ENCODE measurements around the gene IL12RB2. TPM values are rescaled to one million over a fixed set of nuclear protein-coding genes. Genes with fewer than 3 reads are reported as not detected.

IL12RB2 gene
- total and polyA plus RNA-seq, 10 of the 15 experiments (the other 5 are each of a cell fraction or from before 2014, with no cell fraction given): 0.15 to 1.1 (median 0.54) TPM; not detected in 1

- ChIA-PET SMC1A (ENCODE audit: uncharacterized antibody, unreplicated experiment) (no interaction called here), RAD21 (ENCODE audit: unreplicated experiment) (interaction anchor here (0.8 kb wide), 1 partner anchor 160 kb away, joined by 4 read pairs; no protein-coding TSS in a partner anchor), CTCF (no interaction called here), POLR2A (no interaction called here)
- in situ Hi-C loops (cut with MboI) (no loop called here), intact Hi-C loops (cut with micrococcal nuclease; ENCODE audit: unreplicated experiment) (no loop called here)
- no peaks in the 10 kb centered on the region; a peak in 1 of 4 replicates for H3K36me3 ChIP-seq (ENCODE audit: control insufficient read depth in 2 of 2, insufficient read depth in 2 of 2, low read length in 1 of 2)
- ATAC-seq (no peak), DNase-seq (ENCODE audit: low read depth, low spot score) (no peak), FAIRE-seq (no peak)
- no peak overlapping the region for H3K4me2 ChIP-seq (ENCODE audit: control insufficient read depth, insufficient read depth)
- no peak overlapping the region for H3K9ac ChIP-seq (ENCODE audit: control insufficient read depth, insufficient read depth, low read length)
- no peaks in the 10 kb centered on the region for H3K4me1 ChIP-seq (ENCODE audit: control insufficient read depth, insufficient read depth, low read length)
- no peak overlapping the region for H3K27ac ChIP-seq (ENCODE audit: control insufficient read depth, insufficient read depth)
- no peak overlapping the region for H3K4me3 ChIP-seq
- BruUV-seq (replicated peaks): no TSS peak
- no peaks in the 10 kb centered on the region for H4K20me1 ChIP-seq (ENCODE audit: control insufficient read depth, insufficient read depth)
- TF ChIP-seq BCL11A (IDR thresholded peaks at IDR 0.05; ENCODE audit: low read depth, low read length): no peak
- no peak for TF ChIP-seq NBN (IDR thresholded peaks at IDR 0.05)
- no peaks in the 10 kb centered on the region for H3K27me3 ChIP-seq (replicated peaks in 1 of 2; ENCODE audit: control insufficient read depth in 2 of 2, insufficient read depth in 2 of 2, low read length in 1 of 2)
- H3K9me3 ChIP-seq (replicated peaks; ENCODE audit: control insufficient read depth, insufficient read depth, low read length): no peaks in the 10 kb centered on the region
- no peaks in the 10 kb centered on the region for H3K79me2 ChIP-seq (ENCODE audit: control insufficient read depth, insufficient read depth, low read length)
- no peak overlapping the region for H2AFZ ChIP-seq (ENCODE audit: control insufficient read depth, low read depth, low read length)
- 95% methylated on average over 12 of the region's 12 CpGs for WGBS (ENCODE audit: insufficient coverage, insufficient replicate concordance, low lambda C conversion rate, missing lambda C conversion rate)
Observed at GRCh38 chr1:67393240-67393639, 85.6 kb downstream of the IL12RB2 start.

DNA sequence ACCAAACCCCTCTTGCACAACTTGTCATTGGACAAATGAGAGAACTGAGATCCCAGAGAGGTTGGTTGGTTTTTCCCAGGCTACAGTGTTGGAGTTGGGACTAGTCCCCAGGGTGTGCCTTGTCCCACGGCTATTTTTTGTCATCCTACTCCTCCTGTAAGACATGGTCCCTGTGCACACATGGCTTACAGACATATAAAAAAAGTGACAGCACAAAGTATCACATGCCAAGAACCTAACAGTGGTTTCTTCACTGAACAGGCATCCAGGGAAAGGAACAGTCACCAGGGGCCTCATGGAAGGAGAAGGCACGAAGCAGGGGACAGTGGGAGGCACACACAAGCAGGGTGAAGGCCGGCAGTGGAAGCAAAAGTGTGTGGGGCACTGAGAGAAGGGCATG, 86.1 kb downstream of the IL12RB2 start:
- in situ Hi-C loops (cut with MboI): no loop called here
- FAIRE-seq: no peak
- ChIA-PET POLR2A (interaction anchor here (0.6 kb wide), 1 partner anchor 962 kb away, joined by 4 read pairs; no protein-coding TSS in a partner anchor), RAD21 (ENCODE audit: unreplicated experiment) (interaction anchor here (0.8 kb wide), 1 partner anchor 161 kb away, joined by 4 read pairs; no protein-coding TSS in a partner anchor), SMC1A (ENCODE audit: uncharacterized antibody, unreplicated experiment) (no interaction called here), CTCF (interaction anchor here (1.3 kb wide), 1 partner anchor 107 kb away, joined by 6 read pairs; no protein-coding TSS in a partner anchor)
- intact Hi-C loops (cut with micrococcal nuclease; ENCODE audit: unreplicated experiment): no loop called here
- Histone ChIP-seq H3K9ac (ENCODE audit: control insufficient read depth, insufficient read depth, low read length) (no peak overlapping the region), H3K27ac (ENCODE audit: control insufficient read depth, insufficient read depth) (no peak overlapping the region), H4K20me1 (ENCODE audit: control insufficient read depth, insufficient read depth) (no peaks in the 10 kb centered on the region), H3K4me1 (ENCODE audit: control insufficient read depth, insufficient read depth, low read length) (no peaks in the 10 kb centered on the region), H3K4me3 (no peak overlapping the region), H3K4me2 (ENCODE audit: control insufficient read depth, insufficient read depth) (no peak overlapping the region), H3K9me3 (replicated peaks; ENCODE audit: control insufficient read depth, insufficient read depth, low read length) (no peaks in the 10 kb centered on the region), H2AFZ (ENCODE audit: control insufficient read depth, low read depth, low read length) (no peak overlapping the region), H3K27me3 (replicated peaks in 1 of 2; ENCODE audit: control insufficient read depth in 2 of 2, insufficient read depth in 2 of 2, low read length in 1 of 2) (no peaks in the 10 kb centered on the region), H3K79me2 (ENCODE audit: control insufficient read depth, insufficient read depth, low read length) (no peaks in the 10 kb centered on the region), H3K36me3 (ENCODE audit: control insufficient read depth in 2 of 2, insufficient read depth in 2 of 2, low read length in 1 of 2) (no peaks in the 10 kb centered on the region; a peak in 1 of 4 replicates)
- TF ChIP-seq GABPA (IDR thresholded peaks at IDR 0.05; ENCODE audit: low read depth) (no peak), ZNF384 (IDR thresholded peaks at IDR 0.05; ENCODE audit: borderline replicate concordance, low read depth, low read length) (no peak), ZSCAN29 (IDR thresholded peaks at IDR 0.05) (no peak), RUNX3 (IDR thresholded peaks at IDR 0.05; ENCODE audit: low read length) (no peak), ZBED1 (IDR thresholded peaks at IDR 0.05; ENCODE audit: borderline replicate concordance) (no peak), NFYA (IDR thresholded peaks at IDR 0.05; ENCODE audit: borderline replicate concordance, low read depth, low read length) (no peak), ATF2 (IDR thresholded peaks at IDR 0.05; ENCODE audit: low read length) (no peak), ASH2L (IDR thresholded peaks at IDR 0.05; ENCODE audit: borderline replicate concordance, low read depth) (no peak), NR2F1 (conservative IDR thresholded peaks at IDR 0.05) (no peak)
- TF ChIP-seq, protein P1, sequence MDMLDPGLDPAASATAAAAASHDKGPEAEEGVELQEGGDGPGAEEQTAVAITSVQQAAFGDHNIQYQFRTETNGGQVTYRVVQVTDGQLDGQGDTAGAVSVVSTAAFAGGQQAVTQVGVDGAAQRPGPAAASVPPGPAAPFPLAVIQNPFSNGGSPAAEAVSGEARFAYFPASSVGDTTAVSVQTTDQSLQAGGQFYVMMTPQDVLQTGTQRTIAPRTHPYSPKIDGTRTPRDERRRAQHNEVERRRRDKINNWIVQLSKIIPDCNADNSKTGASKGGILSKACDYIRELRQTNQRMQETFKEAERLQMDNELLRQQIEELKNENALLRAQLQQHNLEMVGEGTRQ (IDR thresholded peaks at IDR 0.05; ENCODE audit: borderline replicate concordance, low read depth, low read length): no peak
- TF ChIP-seq, protein P2, sequence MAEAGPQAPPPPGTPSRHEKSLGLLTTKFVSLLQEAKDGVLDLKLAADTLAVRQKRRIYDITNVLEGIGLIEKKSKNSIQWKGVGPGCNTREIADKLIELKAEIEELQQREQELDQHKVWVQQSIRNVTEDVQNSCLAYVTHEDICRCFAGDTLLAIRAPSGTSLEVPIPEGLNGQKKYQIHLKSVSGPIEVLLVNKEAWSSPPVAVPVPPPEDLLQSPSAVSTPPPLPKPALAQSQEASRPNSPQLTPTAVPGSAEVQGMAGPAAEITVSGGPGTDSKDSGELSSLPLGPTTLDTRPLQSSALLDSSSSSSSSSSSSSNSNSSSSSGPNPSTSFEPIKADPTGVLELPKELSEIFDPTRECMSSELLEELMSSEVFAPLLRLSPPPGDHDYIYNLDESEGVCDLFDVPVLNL (IDR thresholded peaks at IDR 0.05; ENCODE audit: low read depth, low read length): no peak
- WGBS (ENCODE audit: insufficient coverage, insufficient replicate concordance, low lambda C conversion rate, missing lambda C conversion rate): 61% methylated on average over 3 of the region's 3 CpGs
- no TSS peak for BruUV-seq (replicated peaks)
- DNase-seq (ENCODE audit: low read depth, low spot score): no peak
- ATAC-seq: no peak
